Testis (tissue), 3 donors: ENCODE data around the gene SLC6A2. TPM values are rescaled to one million over a fixed set of nuclear protein-coding genes. Genes with fewer than 3 reads are reported as not detected.

ENCODE experiments used
- DNase-seq: peaks from one replicate; pipeline ENCODE4 v3.0.0-alpha.2; 2019
- H3K27ac ChIP-seq, 2 donors: fragments of 200-600 bp; sonication (generic); one replicate each; pipeline ENCODE4 v1.5.1; 2019
- H3K27me3 ChIP-seq: fragments of 200-600 bp; sonication (generic); one replicate; pipeline ENCODE4 v1.5.1; 2019
- H3K36me3 ChIP-seq: fragments of 200-600 bp; sonication (generic); one replicate; pipeline ENCODE4 v1.5.1; 2017; ENCODE audit warnings: low read depth; ENCODE audit errors: missing control alignments
- H3K4me1 ChIP-seq: fragments of 200-600 bp; sonication (generic); one replicate; pipeline ENCODE4 v1.5.1; 2019
- H3K4me3 ChIP-seq, 2 donors: fragments of 200-600 bp; sonication (generic); one replicate each; pipeline ENCODE4 v1.5.1; 2017 to 2019
- H3K9me3 ChIP-seq: fragments of 200-600 bp; sonication (generic); one replicate; pipeline ENCODE4 v1.5.1; 2017
- CTCF ChIP-seq, 3 experiments: fragments of 450-650 bp in 2 of 3; fragments of 200-600 bp in 1 of 3; sonication (generic) in 1 of 3; IDR thresholded peaks; one replicate each; pipeline ENCODE4 v1.5.1; 2016 to 2019; ENCODE audit warnings: antibody characterized with exemption in 3 of 3, mild to moderate bottlenecking in 2 of 3, moderate library complexity in 1 of 3
- POLR2A ChIP-seq: fragments of 450-650 bp; IDR thresholded peaks from one replicate; pipeline ENCODE4 v1.6.1; 2017; ENCODE audit warnings: antibody characterized with exemption, mild to moderate bottlenecking, moderate library complexity
- WGBS, 2 donors: methylation state at CpG; one replicate each; pipeline ENCODE4 v1.1.5; 2018; 5-methylcytosine and 5-hydroxymethylcytosine counted together
- intact Hi-C: fragments of 100-400 bp; cut with DNase I; formaldehyde crosslinking; loops from one replicate; pipeline ENCODE4 v1.15.1; 2023; ENCODE audit warnings: low total_unique reads
- polyA plus RNA-seq: library from polyadenylated mRNA; stranded (reverse); fragments of 350-450 nt; fragmentation: Illumina TruSeq; extraction: RNeasy Lipid Tissue Mini Kit (QIAGEN cat#74804); gene quantifications from one replicate; pipeline ENCODE4 v1.2.3, GENCODE V29; 2014; ENCODE audit warnings: low read depth, low replicate concordance; ENCODE audit not compliant: insufficient read depth
- total RNA-seq, 2 donors: library from RNA; depleted of rRNA; stranded (reverse); fragments of >200 nt; gene quantifications; one replicate each; pipeline ENCODE4 v1.2.3, GENCODE V29; 2016

Gene SLC6A2
- total and polyA plus RNA-seq, 3 donors from 2014 or later = 3.5 to 16.6 (median 5.7) TPM

- WGBS, 2 donors = 90 to 92% methylated on average over 4 of the region's 4 CpGs
- DNase-seq = no peak
- no peak overlapping the region for H3K4me3 ChIP-seq
- H3K9me3 ChIP-seq = no peaks in the 10 kb centered on the region
- no peak overlapping the region for H3K27ac ChIP-seq
- H3K27me3 ChIP-seq = no peaks in the 10 kb centered on the region
- no peaks in the 10 kb centered on the region for H3K36me3 ChIP-seq
- TF ChIP-seq POLR2A = no peak
- no peak for TF ChIP-seq CTCF (IDR thresholded peaks at IDR 0.05)
- intact Hi-C loops = no loop called here
- no peaks in the 10 kb centered on the region for H3K4me1 ChIP-seq
These were observed 79.5 kb downstream of the SLC6A2 start for GRCh38 chr16:55735120-55735781.

GRCh38 chr16:55736671-55737070 lies 80.9 kb downstream of the SLC6A2 start:
- no peak overlapping the region for H3K4me3 ChIP-seq
- no peaks in the 10 kb centered on the region for H3K36me3 ChIP-seq
- TF ChIP-seq CTCF (IDR thresholded peaks at IDR 0.05) = no peak
- TF ChIP-seq POLR2A = no peak
- intact Hi-C loops = no loop called here
- no peaks in the 10 kb centered on the region for H3K9me3 ChIP-seq
- no peak for DNase-seq
- H3K27ac ChIP-seq = no peak overlapping the region
- no peaks in the 10 kb centered on the region for H3K4me1 ChIP-seq
- WGBS, 2 donors = 45 to 46% methylated on average over 4 of the region's 4 CpGs
- no peaks in the 10 kb centered on the region for H3K27me3 ChIP-seq

DNA sequence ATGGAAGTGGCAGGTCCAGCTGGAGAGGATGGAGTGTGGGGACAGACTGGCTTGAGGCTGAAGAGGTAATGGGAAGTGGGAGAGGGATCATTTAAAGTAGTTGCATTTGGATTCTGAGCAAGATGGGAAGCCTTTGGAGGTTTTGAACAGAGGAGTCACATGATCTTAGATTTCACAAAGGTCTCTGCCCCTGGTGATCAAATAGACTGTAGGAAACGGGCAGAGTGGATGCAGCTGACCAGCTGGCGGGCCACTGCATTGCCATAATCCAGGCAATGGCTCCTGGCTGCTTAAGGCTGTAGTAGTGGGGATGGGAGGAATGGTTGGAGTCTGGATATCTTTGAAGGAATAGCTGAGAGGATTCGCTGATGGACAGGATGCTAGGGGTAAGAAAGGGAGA lies 81.5 kb downstream of the SLC6A2 start:
- Histone ChIP-seq H3K36me3 (no peaks in the 10 kb centered on the region), H3K4me1 (no peaks in the 10 kb centered on the region), H3K4me3 (no peak overlapping the region), H3K9me3 (no peaks in the 10 kb centered on the region), H3K27me3 (no peaks in the 10 kb centered on the region), H3K27ac (no peak overlapping the region)
- WGBS, 2 donors = 69 to 71% methylated on average over 3 of the region's 3 CpGs
- no peak for TF ChIP-seq CTCF (IDR thresholded peaks at IDR 0.05)
- no peak for TF ChIP-seq POLR2A
- no peak for DNase-seq
- intact Hi-C loops = no loop called here

DNA sequence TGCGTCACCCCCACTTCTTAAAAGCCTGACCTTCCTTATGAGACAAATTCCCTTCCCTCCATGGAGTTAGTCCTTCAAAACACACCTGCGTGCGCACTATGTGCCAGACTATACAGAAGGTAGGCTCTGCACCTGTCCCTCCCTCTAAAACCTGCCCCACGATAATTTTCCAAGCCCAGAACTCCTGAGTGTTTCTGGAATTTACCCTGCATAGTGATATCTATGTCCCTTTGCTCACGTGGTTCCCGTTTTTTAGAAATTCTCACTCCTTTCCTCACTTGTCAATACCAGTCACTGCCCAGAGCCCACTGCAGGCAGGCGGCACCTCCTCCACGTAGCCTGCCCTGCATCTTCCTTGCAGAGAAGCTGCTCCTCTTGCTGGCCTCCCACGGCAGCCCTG lies 82.2 kb downstream of the SLC6A2 start:
- H3K4me3 ChIP-seq = no peak overlapping the region
- no peaks in the 10 kb centered on the region for H3K9me3 ChIP-seq
- intact Hi-C loops = no loop called here
- no peak overlapping the region for H3K27ac ChIP-seq
- no peak for DNase-seq
- no peaks in the 10 kb centered on the region for H3K36me3 ChIP-seq
- WGBS, 2 donors = 82 to 89% methylated on average over 9 of the region's 9 CpGs
- no peaks in the 10 kb centered on the region for H3K27me3 ChIP-seq
- no peaks in the 10 kb centered on the region for H3K4me1 ChIP-seq
- no peak for TF ChIP-seq POLR2A
- TF ChIP-seq CTCF (IDR thresholded peaks at IDR 0.05) = no peak

DNA sequence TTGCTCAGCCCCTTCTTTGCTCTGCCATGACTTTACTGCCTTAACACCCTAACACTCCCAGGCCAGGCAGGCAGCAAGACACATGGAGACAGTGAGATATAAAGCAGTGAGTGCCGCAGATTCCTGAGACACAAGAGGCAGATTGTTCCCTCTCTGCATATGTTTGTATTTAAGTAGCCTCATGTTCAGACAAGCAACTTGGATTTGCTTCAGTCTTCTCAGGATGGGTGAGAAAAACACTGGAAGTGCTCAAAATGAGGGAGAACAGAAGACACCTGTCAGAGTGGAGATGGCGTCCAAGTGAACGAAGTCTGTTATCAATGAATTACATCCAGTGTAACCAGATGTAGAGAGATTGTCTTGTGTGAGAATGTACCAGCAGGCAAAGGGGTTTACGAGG lies 90.3 kb downstream of the SLC6A2 start:
- Histone ChIP-seq H3K36me3 (no peaks in the 10 kb centered on the region), H3K27ac (no peak overlapping the region), H3K4me3 (no peak overlapping the region), H3K27me3 (no peaks in the 10 kb centered on the region), H3K9me3 (no peaks in the 10 kb centered on the region), H3K4me1 (no peaks in the 10 kb centered on the region)
- no peak for DNase-seq
- 47 to 55% methylated on average over 4 of the region's 4 CpGs for WGBS, 2 donors
- TF ChIP-seq CTCF (IDR thresholded peaks at IDR 0.05) = no peak
- TF ChIP-seq POLR2A = no peak
- intact Hi-C loops = no loop called here
